DND-41 (cell line): ENCODE results near the gene KLLN.
A peak's percentile ranks its signal among the peaks of the same experiment; 100 is the strongest.
"Not testable (repeated sequence)": the region's sequence is repeated elsewhere in the genome, so short reads cannot be mapped to it uniquely, and the experiment has no call there.

Source experiments
- ATAC-seq: fragments of 200-7000 bp; cut with Tn5 transposase; 3 replicates; pipeline ENCODE4 v1.9.1; 2021; ENCODE audit warnings: low read depth; ENCODE audit not compliant: insufficient read depth
- DNase-seq: peaks from one replicate; pipeline ENCODE4 v3.0.0-alpha.2; 2020
- H2AFZ ChIP-seq: 2 replicates; pipeline ENCODE4 v1.6.0; 2012; ENCODE audit warnings: low read depth, low read length
- H3K27ac ChIP-seq: 2 replicates; pipeline ENCODE4 v1.5.1; 2012; ENCODE audit warnings: low read length, inconsistent platforms
- H3K27me3 ChIP-seq: fragments of 200-600 bp; sonication (generic); 2 replicates; pipeline ENCODE4 v1.6.0; 2012; ENCODE audit warnings: low read length, mild to moderate bottlenecking, inconsistent platforms; ENCODE audit not compliant: insufficient read depth, poor library complexity
- H3K36me3 ChIP-seq: 2 replicates; pipeline ENCODE4 v1.5.1; 2012; ENCODE audit warnings: low read length, inconsistent platforms; ENCODE audit not compliant: insufficient read depth
- H3K4me1 ChIP-seq: 2 replicates; pipeline ENCODE4 v1.5.1; 2012; ENCODE audit warnings: mild to moderate bottlenecking, low read length; ENCODE audit not compliant: insufficient read depth
- H3K4me2 ChIP-seq: 2 replicates; pipeline ENCODE4 v1.6.0; 2012; ENCODE audit warnings: mild to moderate bottlenecking, moderate library complexity, low read length, inconsistent platforms; ENCODE audit not compliant: insufficient read depth
- H3K4me3 ChIP-seq, 2 experiments: fragments of 200-600 bp in 1 of 2; shearing (Covaris generic) in 1 of 2; 2 replicates each; pipeline ENCODE4 v1.5.1; 2012 to 2016; ENCODE audit warnings: inconsistent platforms in 2 of 2, low read length in 2 of 2, mild to moderate bottlenecking in 2 of 2, low read depth in 1 of 2, moderate library complexity in 1 of 2
- H3K79me2 ChIP-seq: 2 replicates; pipeline ENCODE4 v1.6.0; 2012; ENCODE audit warnings: low read length, inconsistent platforms; ENCODE audit not compliant: insufficient read depth
- H3K9ac ChIP-seq: 2 replicates; pipeline ENCODE4 v1.6.0; 2012; ENCODE audit warnings: low read depth, mild to moderate bottlenecking, inconsistent platforms, low read length, moderate library complexity
- H3K9me3 ChIP-seq: 2 replicates; pipeline ENCODE4 v1.5.1; 2012; ENCODE audit warnings: low read length, moderate library complexity, mild to moderate bottlenecking, inconsistent platforms; ENCODE audit not compliant: insufficient read depth, severe bottlenecking
- H4K20me1 ChIP-seq: 2 replicates; pipeline ENCODE4 v1.6.0; 2012; ENCODE audit warnings: low read length; ENCODE audit not compliant: insufficient read depth
- EZH2 ChIP-seq: IDR thresholded peaks from 3 replicates; pipeline ENCODE4 v1.6.1; 2012; ENCODE audit warnings: borderline replicate concordance, low read depth, mild to moderate bottlenecking, moderate library complexity, low read length, inconsistent platforms; ENCODE audit not compliant: severe bottlenecking
- TF ChIP-seq, protein P1 (sequence below): IDR thresholded peaks from 2 replicates; pipeline ENCODE4 v1.5.1; 2012; ENCODE audit warnings: borderline replicate concordance, low read length, moderate library complexity, mild to moderate bottlenecking; ENCODE audit not compliant: poor library complexity, severe bottlenecking; ENCODE audit errors: extremely low read depth

Gene KLLN

DNA sequence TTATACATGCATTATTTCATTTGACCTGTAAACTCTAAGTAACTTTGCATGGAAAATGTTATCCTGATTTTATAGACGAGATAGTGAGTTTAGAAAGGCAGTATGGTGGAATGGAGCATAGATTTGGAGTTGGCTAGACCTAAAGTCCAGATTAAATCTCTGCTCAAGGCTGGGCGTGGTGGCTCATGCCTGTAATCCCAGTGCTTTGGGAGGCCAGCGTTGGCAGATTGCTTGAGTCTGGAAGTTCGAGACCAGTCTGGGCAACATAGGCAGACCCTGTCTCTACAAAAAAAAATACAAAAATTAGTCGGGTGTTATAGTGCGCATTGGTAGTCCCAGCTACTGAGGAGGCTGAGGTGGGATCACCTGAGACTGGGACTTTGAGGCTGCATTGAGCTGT, 9.5 kb upstream of the KLLN start:
- Histone ChIP-seq H4K20me1 (peaks cover 65% of the 10 kb centered on the region), H3K4me3 (peak overlapping the region in 1 of 2 experiments; percentile 36; a peak in 2 of 4 replicates), H3K4me2 (peak overlapping the region; percentile 79)

DNA sequence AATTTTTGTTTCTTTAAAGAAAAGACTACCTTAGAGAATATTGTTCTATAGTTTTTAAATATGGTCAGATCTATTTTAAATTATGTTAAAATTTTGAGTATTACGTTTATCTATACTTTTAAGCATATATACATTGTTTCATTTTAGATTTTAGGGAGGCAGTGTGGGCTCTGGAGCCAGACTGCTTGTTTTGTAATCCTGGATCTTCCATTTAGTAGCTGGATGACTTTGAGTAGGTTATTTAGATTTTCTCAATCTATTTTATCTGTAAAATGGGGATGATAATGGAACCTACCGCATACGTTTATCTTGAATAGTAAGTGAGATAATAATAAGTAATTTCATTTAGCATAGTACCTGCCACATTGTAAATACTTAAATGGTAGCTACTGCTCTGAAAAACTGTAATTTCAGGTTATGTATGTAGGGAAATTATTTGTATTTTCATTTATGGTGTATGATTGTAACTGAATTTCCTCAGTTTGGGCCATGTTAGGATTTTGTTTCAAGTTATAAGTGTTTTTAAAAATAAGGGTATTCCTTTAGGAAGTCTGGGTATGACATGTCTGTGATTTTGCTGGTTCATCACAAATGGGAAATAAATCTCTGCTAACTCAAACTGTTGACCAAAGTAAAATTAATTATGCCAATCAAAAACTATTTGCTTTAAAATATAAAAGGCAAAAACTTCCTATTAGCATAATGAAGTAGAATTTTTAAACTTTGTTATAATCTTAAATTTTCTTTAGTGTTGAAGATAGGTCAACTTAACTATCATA, 6.6 kb upstream of the KLLN start:
- Histone ChIP-seq H3K4me3 (peak overlapping the region; percentile 58 to 73; a peak in 2 of 4 replicates), H3K36me3 (peaks cover 83% of the 10 kb centered on the region), H3K27me3 (no peaks in the 10 kb centered on the region), H3K9ac (peak overlapping the region; percentile 82), H3K9me3 (no peaks in the 10 kb centered on the region), H3K4me2 (peak overlapping the region; percentile 79), H3K4me1 (peaks cover 72% of the 10 kb centered on the region), H3K27ac (no peak overlapping the region), H2AFZ (no peak overlapping the region), H3K79me2 (peaks cover 100% of the 10 kb centered on the region), H4K20me1 (peaks cover 88% of the 10 kb centered on the region)
- TF ChIP-seq EZH2: no peak
- TF ChIP-seq, protein P1, sequence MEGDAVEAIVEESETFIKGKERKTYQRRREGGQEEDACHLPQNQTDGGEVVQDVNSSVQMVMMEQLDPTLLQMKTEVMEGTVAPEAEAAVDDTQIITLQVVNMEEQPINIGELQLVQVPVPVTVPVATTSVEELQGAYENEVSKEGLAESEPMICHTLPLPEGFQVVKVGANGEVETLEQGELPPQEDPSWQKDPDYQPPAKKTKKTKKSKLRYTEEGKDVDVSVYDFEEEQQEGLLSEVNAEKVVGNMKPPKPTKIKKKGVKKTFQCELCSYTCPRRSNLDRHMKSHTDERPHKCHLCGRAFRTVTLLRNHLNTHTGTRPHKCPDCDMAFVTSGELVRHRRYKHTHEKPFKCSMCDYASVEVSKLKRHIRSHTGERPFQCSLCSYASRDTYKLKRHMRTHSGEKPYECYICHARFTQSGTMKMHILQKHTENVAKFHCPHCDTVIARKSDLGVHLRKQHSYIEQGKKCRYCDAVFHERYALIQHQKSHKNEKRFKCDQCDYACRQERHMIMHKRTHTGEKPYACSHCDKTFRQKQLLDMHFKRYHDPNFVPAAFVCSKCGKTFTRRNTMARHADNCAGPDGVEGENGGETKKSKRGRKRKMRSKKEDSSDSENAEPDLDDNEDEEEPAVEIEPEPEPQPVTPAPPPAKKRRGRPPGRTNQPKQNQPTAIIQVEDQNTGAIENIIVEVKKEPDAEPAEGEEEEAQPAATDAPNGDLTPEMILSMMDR: no peak
- ATAC-seq (no peak), DNase-seq (no peak)

More for the DNA sequence above, 9.5 kb upstream of the KLLN start:
- TF ChIP-seq, protein P1: no peak
- no peak for TF ChIP-seq EZH2
- no peak overlapping the region for H2AFZ ChIP-seq
- ATAC-seq: no peak; the same call in 2 of the 3 replicates
- H3K9ac ChIP-seq: no peak overlapping the region; the same call in 1 of the 2 replicates
- H3K27me3 ChIP-seq: no peaks in the 10 kb centered on the region
- H3K27ac ChIP-seq: peak overlapping the region; percentile 3; the same call in 1 of the 2 replicates
- DNase-seq: no peak
- peaks cover 88% of the 10 kb centered on the region for H3K36me3 ChIP-seq
- peaks cover 83% of the 10 kb centered on the region for H3K4me1 ChIP-seq
- H3K79me2 ChIP-seq: peaks cover 100% of the 10 kb centered on the region
- H3K9me3 ChIP-seq: no peaks in the 10 kb centered on the region

DNA sequence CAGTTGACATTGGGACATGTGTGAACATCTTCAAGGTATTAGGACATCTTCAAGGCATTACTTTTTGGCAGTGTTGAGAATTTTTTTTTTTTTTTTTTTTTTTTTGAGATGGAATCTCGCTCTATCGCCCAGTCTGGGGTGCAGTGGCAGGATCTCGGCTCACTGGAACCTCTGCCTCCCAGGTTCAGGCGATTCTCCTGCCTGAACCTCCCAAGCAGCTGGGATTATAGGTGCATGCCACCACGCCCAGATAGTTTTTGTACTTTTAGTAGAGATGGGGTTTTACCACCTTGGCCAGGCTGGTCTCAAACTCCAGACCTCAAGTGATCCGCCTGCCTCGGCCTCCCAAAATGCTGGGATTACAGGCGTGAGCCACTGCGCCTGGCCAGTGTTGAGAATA, 5.8 kb upstream of the KLLN start:
- not testable (repeated sequence) for H3K9me3 ChIP-seq, DNase-seq, H3K27me3 ChIP-seq, H2AFZ ChIP-seq
- peaks cover 64% of the 10 kb centered on the region for H3K4me1 ChIP-seq
- H3K4me3 ChIP-seq: peak overlapping the region; percentile 58 to 73; a peak in 3 of 4 replicates
- H3K79me2 ChIP-seq: peaks cover 100% of the 10 kb centered on the region
- peak overlapping the region; percentile 90; the same call in 1 of the 2 replicates for H3K27ac ChIP-seq
- ATAC-seq: 0 out of 3 replicates have a peak, but pooled peaks have one; percentile 4
- H4K20me1 ChIP-seq: peaks cover 89% of the 10 kb centered on the region
- peak overlapping the region; percentile 82 for H3K9ac ChIP-seq
- H3K4me2 ChIP-seq: peak overlapping the region; percentile 79
- peaks cover 79% of the 10 kb centered on the region for H3K36me3 ChIP-seq

DNA sequence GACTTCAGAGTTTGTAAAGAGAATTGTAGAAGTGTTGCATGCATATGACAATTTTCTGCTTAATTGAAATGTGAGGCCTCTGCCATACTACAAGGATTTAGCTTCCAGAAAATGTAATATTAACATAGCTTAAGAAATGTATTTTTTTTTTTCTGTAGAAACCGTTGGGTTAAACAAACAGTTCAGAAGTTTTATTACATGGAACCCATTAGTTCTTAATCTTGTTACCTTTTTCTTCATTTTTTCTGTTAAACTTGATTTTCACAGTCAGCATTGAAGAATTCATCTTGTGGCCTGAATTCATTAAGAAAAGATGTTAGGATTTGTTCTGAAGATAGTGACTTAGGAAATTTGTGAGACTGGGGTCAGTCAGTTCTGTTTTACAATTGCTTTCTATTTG, 4.9 kb upstream of the KLLN start:
- DNase-seq: no peak
- peak overlapping the region; percentile 90 for H3K27ac ChIP-seq
- H4K20me1 ChIP-seq: peaks cover 82% of the 10 kb centered on the region
- H3K4me1 ChIP-seq: peaks cover 56% of the 10 kb centered on the region
- peaks cover 97% of the 10 kb centered on the region for H3K79me2 ChIP-seq
- no peak for ATAC-seq
- H2AFZ ChIP-seq: no peak overlapping the region
- H3K4me2 ChIP-seq: peak overlapping the region; percentile 79
- no peaks in the 10 kb centered on the region for H3K9me3 ChIP-seq
- no peak for TF ChIP-seq EZH2
- TF ChIP-seq, protein P1: no peak
- H3K9ac ChIP-seq: peak overlapping the region; percentile 82
- H3K4me3 ChIP-seq: peak overlapping the region; percentile 58 to 73
- H3K36me3 ChIP-seq: peaks cover 72% of the 10 kb centered on the region
- no peaks in the 10 kb centered on the region for H3K27me3 ChIP-seq
